Chondrocyte (in vitro differentiated cells): ENCODE data around the gene CPE. TPM values are rescaled to one million over a fixed set of nuclear protein-coding genes. Genes with fewer than 3 reads are reported as not detected.

Experiments
- DNase-seq: peaks from one replicate; pipeline ENCODE4 v3.0.0; 2021; ENCODE audit warnings: mixed read lengths, low spot score
- H3K27ac Mint-ChIP-seq: one replicate; pipeline ENCODE4 v1.8.0; 2021; ENCODE audit warnings: mild to moderate bottlenecking, moderate library complexity, mixed read lengths; ENCODE audit not compliant: unreplicated experiment
- H3K27me3 Mint-ChIP-seq: 2 replicates; pipeline ENCODE4 v1.8.0; 2021; ENCODE audit warnings: low read depth, mixed read lengths
- H3K36me3 Mint-ChIP-seq: 2 replicates; pipeline ENCODE4 v1.8.0; 2021; ENCODE audit warnings: low read depth, mixed read lengths
- H3K4me1 Mint-ChIP-seq: 2 replicates; pipeline ENCODE4 v1.8.0; 2021; ENCODE audit warnings: low read depth, mild to moderate bottlenecking, mixed read lengths
- H3K4me3 Mint-ChIP-seq: one replicate; pipeline ENCODE4 v1.8.0; 2021; ENCODE audit warnings: mild to moderate bottlenecking, moderate library complexity, mixed read lengths; ENCODE audit not compliant: unreplicated experiment
- H3K9me3 Mint-ChIP-seq: 2 replicates; pipeline ENCODE4 v1.8.0; 2021; ENCODE audit warnings: low read depth, mixed read lengths
- CTCF ChIP-seq: fragments of 200-600 bp; sonication (generic); IDR thresholded peaks from 2 replicates; pipeline ENCODE4 v1.5.0; 2021; ENCODE audit warnings: antibody characterized with exemption, mild to moderate bottlenecking, moderate library complexity
- total RNA-seq: library from RNA; stranded (reverse); gene quantifications from 3 replicates; pipeline ENCODE4 v1.2.1, GENCODE V29; 2021

The CPE gene
- total RNA-seq, 1 donor from 2014 or later = 275 TPM

DNA sequence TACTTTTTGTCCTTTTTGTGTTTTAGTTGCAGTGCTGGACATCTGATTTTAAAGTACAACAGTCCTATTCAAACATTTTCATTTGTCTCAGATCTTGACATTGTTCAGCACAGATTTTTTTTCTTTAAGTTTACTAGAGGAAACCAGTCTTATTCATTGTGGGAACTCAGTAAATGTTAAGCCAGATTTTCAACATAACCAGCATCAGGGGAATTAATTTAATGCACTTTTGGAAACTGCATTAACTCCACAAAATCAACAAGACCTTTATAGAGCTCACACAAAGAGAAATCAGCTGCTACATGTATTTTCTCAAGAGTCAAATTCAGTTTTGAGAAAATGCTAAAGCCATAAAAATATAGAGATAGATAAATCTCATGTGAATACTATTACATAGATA, 9.9 kb downstream of the CPE start:
- Mint-ChIP-seq H3K4me1 (peaks cover 68% of the 10 kb centered on the region), H3K36me3 (no peaks in the 10 kb centered on the region)
- no peak for TF ChIP-seq CTCF

GRCh38 chr4:165393051-165393450, 14.2 kb downstream of the CPE start:
- H3K36me3 Mint-ChIP-seq = no peaks in the 10 kb centered on the region
- TF ChIP-seq CTCF = no peak
- H3K4me3 Mint-ChIP-seq = no peak overlapping the region
- no peak for DNase-seq
- peaks cover 54% of the 10 kb centered on the region for H3K4me1 Mint-ChIP-seq
- no peaks in the 10 kb centered on the region for H3K9me3 Mint-ChIP-seq
- H3K27ac Mint-ChIP-seq = no peak overlapping the region
- no peaks in the 10 kb centered on the region for H3K27me3 Mint-ChIP-seq

More for the DNA sequence above, 9.9 kb downstream of the CPE start:
- Mint-ChIP-seq H3K9me3 (no peaks in the 10 kb centered on the region), H3K27ac (no peak overlapping the region), H3K27me3 (no peaks in the 10 kb centered on the region), H3K4me3 (no peak overlapping the region)
- no peak for DNase-seq

DNA sequence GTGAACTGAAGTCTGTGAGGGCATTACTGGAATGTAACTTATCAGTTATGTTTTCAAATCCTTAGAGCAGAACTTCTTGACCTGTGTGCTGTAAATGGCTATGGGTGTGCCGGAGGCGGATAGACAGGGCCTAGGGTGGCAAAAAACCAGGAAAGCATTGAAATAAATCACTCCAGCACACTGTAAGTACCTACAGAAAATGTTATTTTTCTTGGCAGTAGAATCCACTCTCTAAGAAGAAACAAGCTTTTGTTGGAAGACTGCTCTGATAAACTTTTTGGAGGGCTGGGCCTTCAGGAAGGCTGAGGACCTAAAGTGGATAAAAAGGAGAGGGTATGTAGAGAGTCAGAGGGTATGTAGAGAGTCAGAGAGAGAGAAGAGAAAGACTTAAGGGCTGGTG, 14.9 kb downstream of the CPE start:
- no peak for DNase-seq
- Mint-ChIP-seq H3K4me3 (no peak overlapping the region), H3K27me3 (no peaks in the 10 kb centered on the region), H3K36me3 (no peaks in the 10 kb centered on the region), H3K9me3 (no peaks in the 10 kb centered on the region), H3K4me1 (peaks cover 53% of the 10 kb centered on the region), H3K27ac (peak overlapping the region; percentile 78)
- no peak for TF ChIP-seq CTCF

DNA sequence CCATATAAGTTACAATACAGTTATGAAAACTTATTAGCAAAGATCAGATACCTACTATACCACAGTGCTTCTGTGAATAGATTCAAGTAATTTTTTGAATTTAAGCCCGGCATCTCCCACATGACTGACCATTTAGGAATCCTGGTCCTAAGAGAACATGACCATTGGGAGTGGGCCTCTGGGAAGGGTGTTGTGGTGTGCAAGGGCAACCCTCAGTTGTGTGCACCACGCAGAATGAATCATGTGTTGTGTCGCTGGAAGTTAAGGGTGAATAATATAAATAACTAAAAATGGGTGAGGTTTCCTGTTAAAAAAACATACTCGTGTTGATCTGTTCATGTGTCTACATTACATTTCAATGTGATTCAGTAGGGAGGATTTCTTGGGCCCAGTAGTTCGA, 15.5 kb downstream of the CPE start:
- no peak for DNase-seq

GRCh38 chr4:165398570-165398969, 19.8 kb downstream of the CPE start:
- no peaks in the 10 kb centered on the region for H3K36me3 Mint-ChIP-seq
- no peaks in the 10 kb centered on the region for H3K9me3 Mint-ChIP-seq
- H3K27me3 Mint-ChIP-seq = no peaks in the 10 kb centered on the region
- peaks cover 32% of the 10 kb centered on the region for H3K4me1 Mint-ChIP-seq
- no peak for DNase-seq
- TF ChIP-seq CTCF = no peak
- H3K4me3 Mint-ChIP-seq = no peak overlapping the region
- H3K27ac Mint-ChIP-seq = no peak overlapping the region

More for the DNA sequence above, 15.5 kb downstream of the CPE start:
- H3K9me3 Mint-ChIP-seq = no peaks in the 10 kb centered on the region
- TF ChIP-seq CTCF = no peak
- H3K27me3 Mint-ChIP-seq = no peaks in the 10 kb centered on the region
- H3K36me3 Mint-ChIP-seq = no peaks in the 10 kb centered on the region
- H3K4me1 Mint-ChIP-seq = peaks cover 49% of the 10 kb centered on the region
- peak overlapping the region; percentile 78 for H3K27ac Mint-ChIP-seq
- no peak overlapping the region for H3K4me3 Mint-ChIP-seq
